B cell (primary cell): ENCODE measurements around the gene ABL1. TPM values are rescaled to one million over a fixed set of nuclear protein-coding genes. Genes with fewer than 3 reads are reported as not detected.

ENCODE experiments used
- ATAC-seq: fragments of 200-7000 bp; cut with Tn5 transposase; one replicate; pipeline ENCODE4 v1.10.0; 2021; ENCODE audit warnings: low read depth, mild to moderate bottlenecking, moderate number of reproducible peaks, moderate library complexity
- CTCF ChIA-PET: fragments of 350-600 bp; sonication (Branson Sonifier 250); formaldehyde crosslinking; loops from one replicate; lab custom pipeline; 2021; ENCODE audit warnings: antibody characterized with exemption, inconsistent platforms; lab: Charles Lee
- POLR2A ChIA-PET: fragments of 350-600 bp; sonication (Branson Sonifier 250); formaldehyde crosslinking; loops from one replicate; lab custom pipeline; 2021; ENCODE audit warnings: antibody characterized with exemption; lab: Charles Lee
- DNase-seq: peaks from one replicate; pipeline ENCODE4 v3.0.0; 2013
- H2AFZ ChIP-seq: 2 replicates; pipeline ENCODE4 v1.6.1; 2012; ENCODE audit warnings: mild to moderate bottlenecking, low read depth, low read length; ENCODE audit not compliant: insufficient read depth, poor library complexity, severe bottlenecking
- H3K27ac ChIP-seq, 2 donors: 1 replicate in 1 of 2; 2 replicates in 1 of 2; pipeline ENCODE4 v1.5.1; 2012 to 2013; ENCODE audit warnings: low read length in 2 of 2, mild to moderate bottlenecking in 2 of 2, moderate library complexity in 1 of 2
- H3K27me3 ChIP-seq, 4 experiments: fragments of 200-600 bp in 1 of 4; sonication (generic) in 1 of 4; replicated peaks in 1 of 4; 1 replicate in 2 of 4; 2 replicates in 2 of 4; pipeline versions ENCODE4 v1.6.1 to v1.7.0; 2013 to 2016; ENCODE audit warnings: low read length in 3 of 4, mild to moderate bottlenecking in 2 of 4, mixed read lengths in 1 of 4, moderate library complexity in 1 of 4; ENCODE audit not compliant: insufficient read depth in 4 of 4, control insufficient read depth in 3 of 4; ENCODE audit errors: control extremely low read depth in 1 of 4
- H3K36me3 ChIP-seq, 2 experiments: replicated peaks in 1 of 2; 1 replicate in 1 of 2; 2 replicates in 1 of 2; pipeline versions ENCODE4 v1.6.1 to v1.7.1; 2013; ENCODE audit warnings: low read length in 1 of 2; ENCODE audit not compliant: insufficient read depth in 2 of 2, control insufficient read depth in 1 of 2; ENCODE audit errors: control extremely low read depth in 1 of 2, extremely low read depth in 1 of 2
- H3K4me1 ChIP-seq, 2 donors: fragments of 200-600 bp in 1 of 2; sonication (generic) in 1 of 2; 1 replicate in 1 of 2; 2 replicates in 1 of 2; pipeline versions ENCODE4 v1.5.1 to v1.6.1; 2013 to 2017; ENCODE audit warnings: low read length in 2 of 2; ENCODE audit not compliant: control insufficient read depth in 2 of 2, insufficient read depth in 2 of 2
- H3K4me2 ChIP-seq: replicated peaks from 2 replicates; pipeline ENCODE3; 2012; ENCODE audit warnings: mild to moderate bottlenecking, low read depth, low read length; ENCODE audit not compliant: poor library complexity, severe bottlenecking
- H3K4me3 ChIP-seq, 5 experiments: fragments of 200-600 bp in 1 of 5; sonication (generic) in 1 of 5; 1 replicate in 3 of 5; 2 replicates in 2 of 5; pipeline versions ENCODE4 v1.5.1 to v1.7.0; 2011 to 2016; ENCODE audit warnings: low read length in 4 of 5, mild to moderate bottlenecking in 4 of 5, low read depth in 2 of 5, control low read depth in 1 of 5, moderate library complexity in 1 of 5; ENCODE audit not compliant: insufficient read depth in 1 of 5; ENCODE audit errors: control extremely low read depth in 1 of 5, extremely low read depth in 1 of 5
- H3K79me2 ChIP-seq: fragments of 200-600 bp; sonication (generic); one replicate; pipeline ENCODE4 v1.6.0; 2016; ENCODE audit warnings: low read length; ENCODE audit not compliant: control insufficient read depth, insufficient read depth
- H3K9ac ChIP-seq: fragments of 200-600 bp; sonication (generic); 2 replicates; pipeline ENCODE4 v1.6.1; 2017; ENCODE audit warnings: mild to moderate bottlenecking, low read length, moderate library complexity
- H3K9me3 ChIP-seq, 3 donors: one replicate each; pipeline versions ENCODE4 v1.6.1 to v1.7.1; 2013; ENCODE audit warnings: low read length in 2 of 3; ENCODE audit not compliant: control insufficient read depth in 2 of 3, insufficient read depth in 1 of 3; ENCODE audit errors: control extremely low read depth in 1 of 3
- H4K20me1 ChIP-seq: 2 replicates; pipeline ENCODE4 v1.6.0; 2012; ENCODE audit warnings: mild to moderate bottlenecking, low read length; ENCODE audit not compliant: insufficient read depth, control insufficient read depth, poor library complexity, severe bottlenecking
- H3K27ac Mint-ChIP-seq: one replicate; pipeline ENCODE4 v1.8.0; 2021; ENCODE audit warnings: mixed read lengths
- H3K27me3 Mint-ChIP-seq: one replicate; pipeline ENCODE4 v1.8.0; 2021; ENCODE audit warnings: mixed read lengths
- H3K4me1 Mint-ChIP-seq: one replicate; pipeline ENCODE4 v1.8.0; 2021; ENCODE audit warnings: mixed read lengths
- H3K4me3 Mint-ChIP-seq: one replicate; pipeline ENCODE4 v1.8.0; 2021; ENCODE audit warnings: mixed read lengths
- H3K9me3 Mint-ChIP-seq: one replicate; pipeline ENCODE4 v1.8.0; 2022; ENCODE audit warnings: mixed read lengths; ENCODE audit not compliant: insufficient read depth
- CTCF ChIP-seq: fragments of 200-600 bp; IDR thresholded peaks from one replicate; pipeline ENCODE4 v1.8.0; 2022; ENCODE audit warnings: antibody characterized with exemption, mild to moderate bottlenecking
- EZH2 ChIP-seq: IDR thresholded peaks from 2 replicates; pipeline ENCODE4 v1.6.1; 2012; ENCODE audit warnings: borderline replicate concordance, low read depth, mild to moderate bottlenecking, moderate library complexity, low read length; ENCODE audit not compliant: insufficient read depth, poor library complexity, severe bottlenecking
- WGBS: methylation state at CpG from one replicate; pipeline ENCODE4 v1.1.5; 2013; ENCODE audit warnings: missing lambda C conversion rate; ENCODE audit not compliant: insufficient coverage; 5-methylcytosine and 5-hydroxymethylcytosine counted together
- intact Hi-C: fragments of 100-400 bp; cut with micrococcal nuclease; formaldehyde crosslinking; loops from one replicate; pipeline ENCODE4 v1.10.0; 2022
- polyA plus RNA-seq: library from polyadenylated mRNA; depleted of rRNA; stranded (reverse); fragments of >200 nt; gene quantifications from 2 replicates; pipeline ENCODE4 v1.2.3, GENCODE V29; 2012
- total RNA-seq, 2 donors: library from RNA; stranded (reverse); fragments of 120-200 nt in 1 of 2; gene quantifications; 1 replicate in 1 of 2; 2 replicates in 1 of 2; pipeline versions ENCODE4 v1.2.3 to v1.2.4, GENCODE V29; 2013 to 2022

ABL1 gene
- total and polyA plus RNA-seq, 2 donors (not counting 1 experiment from before 2014, with no cell fraction given) = 11.9 to 46.0 TPM

- Histone ChIP-seq H2AFZ (no peak overlapping the region), H3K4me3 (no peak overlapping the region), H3K27me3 (peaks cover 0 to 35% (median 16%) of the 10 kb centered on the region in 4 experiments), H3K4me1 (peaks cover 0 to 3% of the 10 kb centered on the region in 2 donors), H3K9me3 (peaks cover 0 to 3% (median 0%) of the 10 kb centered on the region in 3 donors), H3K27ac (no peak overlapping the region), H4K20me1 (no peaks in the 10 kb centered on the region), H3K36me3 (no peaks in the 10 kb centered on the region), H3K79me2 (no peaks in the 10 kb centered on the region), H3K4me2 (no peak overlapping the region), H3K9ac (no peak overlapping the region)
- WGBS = 83% methylated on average over 12 of the region's 15 CpGs
- DNase-seq = no peak
- H3K4me3 Mint-ChIP-seq = no peak overlapping the region
- H3K9me3 Mint-ChIP-seq = no peaks in the 10 kb centered on the region
- no peak overlapping the region for H3K27ac Mint-ChIP-seq
- peaks cover 18% of the 10 kb centered on the region for H3K4me1 Mint-ChIP-seq
- no peak for ATAC-seq
- POLR2A ChIA-PET = no interaction called here
- TF ChIP-seq CTCF (no peak), EZH2 (no peak)
- H3K27me3 Mint-ChIP-seq = peaks cover 40% of the 10 kb centered on the region
- intact Hi-C loops = no loop called here
- CTCF ChIA-PET = interaction anchor here (0.6 kb wide), 1 partner anchor 66 kb away, joined by 4 read pairs; no protein-coding TSS in a partner anchor
These were observed 95.8 kb downstream of the ABL1 start for GRCh38 chr9:130930804-130931349.

GRCh38 chr9:130931508-130932254 lies 96.6 kb downstream of the ABL1 start:
- Histone ChIP-seq H3K27ac (no peak overlapping the region), H3K4me2 (no peak overlapping the region), H2AFZ (no peak overlapping the region), H3K4me1 (peaks cover 0 to 2% of the 10 kb centered on the region in 2 donors), H4K20me1 (no peaks in the 10 kb centered on the region), H3K36me3 (no peaks in the 10 kb centered on the region), H3K27me3 (peaks cover 0 to 42% (median 19%) of the 10 kb centered on the region in 4 experiments), H3K79me2 (no peaks in the 10 kb centered on the region), H3K9ac (no peak overlapping the region), H3K9me3 (peaks cover 0 to 3% (median 0%) of the 10 kb centered on the region in 3 donors), H3K4me3 (no peak overlapping the region)
- peaks cover 42% of the 10 kb centered on the region for H3K27me3 Mint-ChIP-seq
- 47% methylated on average over 17 of the region's 20 CpGs for WGBS
- no peak overlapping the region for H3K4me3 Mint-ChIP-seq
- TF ChIP-seq CTCF (no peak), EZH2 (no peak)
- peak; percentile 55 for ATAC-seq
- CTCF ChIA-PET = interaction anchor here (0.6 kb wide), 1 partner anchor 683 kb away, joined by 4 read pairs; no protein-coding TSS in a partner anchor
- peak; percentile 37 for DNase-seq
- H3K9me3 Mint-ChIP-seq = no peaks in the 10 kb centered on the region
- POLR2A ChIA-PET = no interaction called here
- H3K4me1 Mint-ChIP-seq = peaks cover 15% of the 10 kb centered on the region
- intact Hi-C loops = no loop called here
- H3K27ac Mint-ChIP-seq = no peak overlapping the region
